Astrocyte (in vitro differentiated cells and primary cell): Measurements from ENCODE around the gene SPATC1L. TPM values are rescaled to one million over a fixed set of nuclear protein-coding genes. Genes with fewer than 3 reads are reported as not detected.

Experiments
- DNase-seq: peaks from one replicate; pipeline ENCODE4 v3.0.0-alpha.2; 2010; ENCODE audit warnings: low read depth
- FAIRE-seq: peaks from 2 replicates; lab custom pipeline; 2011; peaks lifted over from hg19 to GRCh38; lab: Jason Lieb, UNC
- H2AFZ ChIP-seq: 2 replicates; pipeline ENCODE4 v1.6.0; 2012; ENCODE audit warnings: low read depth, low read length, inconsistent platforms
- H3K27ac ChIP-seq: 2 replicates; pipeline ENCODE4 v1.5.1; 2011; ENCODE audit warnings: low read depth, low read length, inconsistent platforms
- H3K27me3 ChIP-seq: 2 replicates; pipeline ENCODE4 v1.6.0; 2011; ENCODE audit warnings: low read length, inconsistent platforms; ENCODE audit not compliant: insufficient read depth
- H3K36me3 ChIP-seq: 2 replicates; pipeline ENCODE4 v1.5.1; 2011; ENCODE audit warnings: low read length, inconsistent platforms; ENCODE audit not compliant: insufficient read depth
- H3K4me1 ChIP-seq: 2 replicates; pipeline ENCODE4 v1.5.1; 2011; ENCODE audit warnings: low read length, inconsistent platforms; ENCODE audit not compliant: insufficient read depth
- H3K4me2 ChIP-seq: 2 replicates; pipeline ENCODE4 v1.6.0; 2012; ENCODE audit warnings: low read length, inconsistent platforms
- H3K4me3 ChIP-seq: 2 replicates; pipeline ENCODE4 v1.5.1; 2011; ENCODE audit warnings: low read depth, mild to moderate bottlenecking, low read length, inconsistent platforms; ENCODE audit not compliant: insufficient read depth
- H3K79me2 ChIP-seq: 2 replicates; pipeline ENCODE4 v1.6.0; 2012; ENCODE audit warnings: mild to moderate bottlenecking, low read length, inconsistent platforms; ENCODE audit not compliant: insufficient read depth
- H3K9ac ChIP-seq: 2 replicates; pipeline ENCODE4 v1.6.0; 2012; ENCODE audit warnings: mild to moderate bottlenecking, low read length, inconsistent platforms
- H3K9me3 ChIP-seq: 2 replicates; pipeline ENCODE4 v1.5.1; 2012; ENCODE audit warnings: low read depth, mild to moderate bottlenecking, low read length, inconsistent platforms; ENCODE audit not compliant: insufficient read depth
- H4K20me1 ChIP-seq: 2 replicates; pipeline ENCODE4 v1.6.0; 2012; ENCODE audit warnings: low read length, inconsistent platforms; ENCODE audit not compliant: insufficient read depth
- H3K27ac Mint-ChIP-seq: one replicate; pipeline ENCODE4 v1.8.0; 2021; ENCODE audit warnings: mild to moderate bottlenecking, mixed read lengths; ENCODE audit not compliant: unreplicated experiment
- H3K27me3 Mint-ChIP-seq: one replicate; pipeline ENCODE4 v1.8.0; 2021; ENCODE audit warnings: low read depth, mixed read lengths; ENCODE audit not compliant: unreplicated experiment
- H3K36me3 Mint-ChIP-seq: one replicate; pipeline ENCODE4 v1.8.0; 2021; ENCODE audit warnings: low read depth, mixed read lengths; ENCODE audit not compliant: unreplicated experiment
- H3K4me1 Mint-ChIP-seq: one replicate; pipeline ENCODE4 v1.8.0; 2021; ENCODE audit warnings: low read depth, mixed read lengths; ENCODE audit not compliant: unreplicated experiment
- H3K4me3 Mint-ChIP-seq: one replicate; pipeline ENCODE4 v1.8.0; 2021; ENCODE audit warnings: mild to moderate bottlenecking, moderate library complexity, mixed read lengths; ENCODE audit not compliant: unreplicated experiment
- H3K9me3 Mint-ChIP-seq: one replicate; pipeline ENCODE4 v1.8.0; 2021; ENCODE audit warnings: mild to moderate bottlenecking, mixed read lengths; ENCODE audit not compliant: unreplicated experiment
- EZH2 ChIP-seq: IDR thresholded peaks from 2 replicates; pipeline ENCODE4 v1.6.1; 2012; ENCODE audit warnings: mild to moderate bottlenecking, low read length, inconsistent platforms; ENCODE audit not compliant: insufficient read depth
- total RNA-seq: library from RNA; stranded (reverse); gene quantifications from 2 replicates; pipeline ENCODE4 v1.2.1, GENCODE V29; 2021
- TF ChIP-seq, protein P1 (sequence below): IDR thresholded peaks from 2 replicates; pipeline ENCODE4 v1.5.1; 2011; ENCODE audit warnings: low read depth, mild to moderate bottlenecking, inconsistent platforms, low read length, moderate library complexity; ENCODE audit not compliant: insufficient read depth

SPATC1L gene
- total RNA-seq, 1 donor from 2014 or later: 17.8 TPM

DNA sequence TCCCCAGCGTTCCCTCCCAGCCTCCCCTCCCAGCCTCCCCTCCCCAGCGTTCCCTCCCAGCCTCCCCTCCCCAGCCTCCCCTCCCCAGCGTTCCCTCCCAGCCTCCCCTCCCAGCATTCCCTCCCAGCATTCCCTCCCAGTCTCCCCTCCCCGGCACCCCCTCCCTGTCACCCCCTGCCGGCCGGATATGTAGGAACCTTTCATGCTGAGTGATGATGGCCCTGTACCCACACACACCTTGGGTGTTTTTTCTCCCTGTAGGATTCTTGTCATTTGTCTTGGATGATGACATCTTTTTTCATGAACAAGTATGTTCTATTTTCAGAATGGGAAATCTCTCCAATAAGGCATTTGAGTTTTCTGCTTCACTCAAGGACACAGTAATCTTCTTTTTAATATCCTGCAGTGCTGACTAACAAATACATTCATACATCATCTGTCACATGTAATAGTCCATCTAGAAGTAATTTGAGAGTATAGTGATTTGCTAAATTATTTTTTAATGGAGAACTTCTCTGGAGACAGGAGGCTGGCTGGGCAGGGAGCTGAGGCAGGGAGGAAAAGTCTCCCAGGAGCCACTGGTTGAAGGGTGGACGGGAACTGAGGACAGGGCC, 48.4 kb downstream of the SPATC1L start:
- H3K4me3 Mint-ChIP-seq: no peak overlapping the region

DNA sequence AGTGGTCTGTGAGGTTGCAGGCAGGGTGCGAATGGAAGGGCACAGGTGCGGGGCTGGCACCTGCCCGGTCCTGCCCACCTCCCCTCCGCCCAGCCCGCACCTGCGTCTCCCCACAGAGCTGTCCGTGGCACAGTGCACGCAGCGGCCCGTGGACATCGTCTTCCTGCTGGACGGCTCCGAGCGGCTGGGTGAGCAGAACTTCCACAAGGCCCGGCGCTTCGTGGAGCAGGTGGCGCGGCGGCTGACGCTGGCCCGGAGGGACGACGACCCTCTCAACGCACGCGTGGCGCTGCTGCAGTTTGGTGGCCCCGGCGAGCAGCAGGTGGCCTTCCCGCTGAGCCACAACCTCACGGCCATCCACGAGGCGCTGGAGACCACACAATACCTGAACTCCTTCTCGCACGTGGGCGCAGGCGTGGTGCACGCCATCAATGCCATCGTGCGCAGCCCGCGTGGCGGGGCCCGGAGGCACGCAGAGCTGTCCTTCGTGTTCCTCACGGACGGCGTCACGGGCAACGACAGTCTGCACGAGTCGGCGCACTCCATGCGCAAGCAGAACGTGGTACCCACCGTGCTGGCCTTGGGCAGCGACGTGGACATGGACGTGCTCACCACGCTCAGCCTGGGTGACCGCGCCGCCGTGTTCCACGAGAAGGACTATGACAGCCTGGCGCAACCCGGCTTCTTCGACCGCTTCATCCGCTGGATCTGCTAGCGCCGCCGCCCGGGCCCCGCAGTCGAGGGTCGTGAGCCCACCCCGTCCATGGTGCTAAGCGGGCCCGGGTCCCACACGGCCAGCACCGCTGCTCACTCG, 52.2 kb downstream of the SPATC1L start:
- no peak overlapping the region for H3K27ac ChIP-seq
- DNase-seq: no peak
- H3K4me3 Mint-ChIP-seq: no peak overlapping the region
- no peak for FAIRE-seq
- no peaks in the 10 kb centered on the region for H3K4me1 Mint-ChIP-seq
- peaks cover 2% of the 10 kb centered on the region for H3K27me3 Mint-ChIP-seq
- no peaks in the 10 kb centered on the region for H3K79me2 ChIP-seq
- H2AFZ ChIP-seq: no peak overlapping the region
- TF ChIP-seq, protein P1, sequence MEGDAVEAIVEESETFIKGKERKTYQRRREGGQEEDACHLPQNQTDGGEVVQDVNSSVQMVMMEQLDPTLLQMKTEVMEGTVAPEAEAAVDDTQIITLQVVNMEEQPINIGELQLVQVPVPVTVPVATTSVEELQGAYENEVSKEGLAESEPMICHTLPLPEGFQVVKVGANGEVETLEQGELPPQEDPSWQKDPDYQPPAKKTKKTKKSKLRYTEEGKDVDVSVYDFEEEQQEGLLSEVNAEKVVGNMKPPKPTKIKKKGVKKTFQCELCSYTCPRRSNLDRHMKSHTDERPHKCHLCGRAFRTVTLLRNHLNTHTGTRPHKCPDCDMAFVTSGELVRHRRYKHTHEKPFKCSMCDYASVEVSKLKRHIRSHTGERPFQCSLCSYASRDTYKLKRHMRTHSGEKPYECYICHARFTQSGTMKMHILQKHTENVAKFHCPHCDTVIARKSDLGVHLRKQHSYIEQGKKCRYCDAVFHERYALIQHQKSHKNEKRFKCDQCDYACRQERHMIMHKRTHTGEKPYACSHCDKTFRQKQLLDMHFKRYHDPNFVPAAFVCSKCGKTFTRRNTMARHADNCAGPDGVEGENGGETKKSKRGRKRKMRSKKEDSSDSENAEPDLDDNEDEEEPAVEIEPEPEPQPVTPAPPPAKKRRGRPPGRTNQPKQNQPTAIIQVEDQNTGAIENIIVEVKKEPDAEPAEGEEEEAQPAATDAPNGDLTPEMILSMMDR: no peak
- H3K27me3 ChIP-seq: no peaks in the 10 kb centered on the region
- H3K36me3 Mint-ChIP-seq: peaks cover 4% of the 10 kb centered on the region
- no peak overlapping the region for H3K9ac ChIP-seq
- H3K9me3 Mint-ChIP-seq: no peaks in the 10 kb centered on the region
- H3K4me3 ChIP-seq: no peak overlapping the region
- H3K27ac Mint-ChIP-seq: no peak overlapping the region
- H4K20me1 ChIP-seq: peaks cover 52% of the 10 kb centered on the region
- H3K9me3 ChIP-seq: peaks cover 4% of the 10 kb centered on the region
- H3K4me2 ChIP-seq: no peak overlapping the region
- H3K36me3 ChIP-seq: peaks cover 17% of the 10 kb centered on the region
- no peaks in the 10 kb centered on the region for H3K4me1 ChIP-seq

More for the DNA sequence above, 48.4 kb downstream of the SPATC1L start:
- no peak overlapping the region for H3K4me3 ChIP-seq
- TF ChIP-seq, protein P1: no peak
- TF ChIP-seq EZH2: no peak
- no peak overlapping the region for H3K4me2 ChIP-seq
- no peaks in the 10 kb centered on the region for H3K36me3 ChIP-seq
- FAIRE-seq (no peak), DNase-seq (no peak)
- H3K4me1 Mint-ChIP-seq: no peaks in the 10 kb centered on the region
- H3K9me3 Mint-ChIP-seq: no peaks in the 10 kb centered on the region
- no peaks in the 10 kb centered on the region for H3K36me3 Mint-ChIP-seq
- no peaks in the 10 kb centered on the region for H3K79me2 ChIP-seq
- peaks cover 17% of the 10 kb centered on the region for H3K27me3 Mint-ChIP-seq
- peaks cover 4% of the 10 kb centered on the region for H3K9me3 ChIP-seq
- no peaks in the 10 kb centered on the region for H3K4me1 ChIP-seq
- no peak overlapping the region for H3K27ac ChIP-seq
- H2AFZ ChIP-seq: no peak overlapping the region
- no peaks in the 10 kb centered on the region for H3K27me3 ChIP-seq
- H3K9ac ChIP-seq: no peak overlapping the region
- H3K27ac Mint-ChIP-seq: no peak overlapping the region
- peaks cover 16% of the 10 kb centered on the region for H4K20me1 ChIP-seq

DNA sequence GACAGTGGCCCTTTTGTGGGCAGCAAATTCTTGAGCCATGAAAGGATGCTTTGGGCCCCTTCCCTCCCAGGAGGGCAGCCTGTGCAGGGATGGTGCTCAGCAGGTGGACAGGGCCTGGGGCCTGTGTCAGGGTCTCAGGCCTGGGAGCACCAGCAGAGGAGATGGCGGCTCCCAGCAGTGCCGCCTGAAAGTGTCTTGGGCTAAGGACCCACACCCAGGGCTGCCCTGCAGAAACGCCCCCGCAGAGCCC, 52.7 kb downstream of the SPATC1L start:
- no peaks in the 10 kb centered on the region for H3K9me3 Mint-ChIP-seq
- H3K79me2 ChIP-seq: no peaks in the 10 kb centered on the region
- TF ChIP-seq, protein P1: no peak
- no peak for TF ChIP-seq EZH2
- no peak overlapping the region for H3K4me3 Mint-ChIP-seq
- peaks cover 2% of the 10 kb centered on the region for H3K27me3 Mint-ChIP-seq
- H3K36me3 Mint-ChIP-seq: peaks cover 4% of the 10 kb centered on the region
- H4K20me1 ChIP-seq: peaks cover 58% of the 10 kb centered on the region
- H3K4me1 Mint-ChIP-seq: no peaks in the 10 kb centered on the region
- H3K9me3 ChIP-seq: peaks cover 4% of the 10 kb centered on the region
- DNase-seq: no peak
- H3K4me3 ChIP-seq: no peak overlapping the region
- H3K4me2 ChIP-seq: no peak overlapping the region
- no peaks in the 10 kb centered on the region for H3K27me3 ChIP-seq
- H3K9ac ChIP-seq: no peak overlapping the region
- no peak for FAIRE-seq
- H3K27ac Mint-ChIP-seq: no peak overlapping the region
- no peaks in the 10 kb centered on the region for H3K4me1 ChIP-seq
- H2AFZ ChIP-seq: no peak overlapping the region
- no peak overlapping the region for H3K27ac ChIP-seq
- H3K36me3 ChIP-seq: peaks cover 17% of the 10 kb centered on the region
